PC-9 (cell line): ENCODE results near the gene ZDHHC14. TPM values are rescaled to one million over a fixed set of nuclear protein-coding genes. Genes with fewer than 3 reads are reported as not detected.
A peak's percentile ranks its signal among the peaks of the same experiment; 100 is the strongest.

Source experiments
- BruUV-seq: library from RNA; stranded (reverse); fragments of 400-500 nt; replicated peaks from 2 replicates; lab custom pipeline; 2021; lab: Mats Ljungman, UMichigan
- CTCF ChIA-PET: fragments of 300-600 bp; sonication (Branson Sonifier 250); formaldehyde crosslinking; loops from one replicate; lab custom pipeline; 2022; ENCODE audit warnings: antibody characterized with exemption; lab: Charles Lee
- POLR2A ChIA-PET: fragments of 300-600 bp; sonication (Branson Sonifier 250); formaldehyde crosslinking; loops from one replicate; lab custom pipeline; 2022; ENCODE audit warnings: antibody characterized with exemption; ENCODE audit not compliant: unreplicated experiment; lab: Charles Lee
- DNase-seq, 2 experiments: peaks; one replicate each; pipeline versions ENCODE4 v3.0.0 to v3.0.0-alpha.2; 2015 to 2022; ENCODE audit warnings: mixed read lengths in 1 of 2
- H2AFZ ChIP-seq: fragments of 200-600 bp; sonication (generic); 2 replicates; pipeline ENCODE4 v1.8.1; 2017; ENCODE audit warnings: antibody characterized with exemption
- H3F3A ChIP-seq: fragments of 200-600 bp; sonication (generic); 2 replicates; pipeline ENCODE4 v1.8.1; 2017; ENCODE audit warnings: antibody characterized with exemption, mild to moderate bottlenecking, low read depth; ENCODE audit not compliant: insufficient read depth
- H3K27ac ChIP-seq: fragments of 200-600 bp; sonication (generic); 2 replicates; pipeline ENCODE4 v1.6.1; 2016; ENCODE audit warnings: mixed run types
- H3K27me3 ChIP-seq: fragments of 200-600 bp; sonication (generic); 2 replicates; pipeline ENCODE4 v1.6.1; 2016; ENCODE audit warnings: low read depth, mixed run types; ENCODE audit not compliant: insufficient read depth
- H3K36me3 ChIP-seq: fragments of 200-600 bp; sonication (generic); 2 replicates; pipeline ENCODE4 v1.6.1; 2016; ENCODE audit warnings: low read depth, mixed run types
- H3K4me1 ChIP-seq: fragments of 200-600 bp; sonication (generic); replicated peaks from 2 replicates; pipeline ENCODE4 v1.6.1; 2016; ENCODE audit warnings: mixed run types; ENCODE audit not compliant: insufficient read depth
- H3K4me2 ChIP-seq: fragments of 200-600 bp; sonication (generic); 2 replicates; pipeline ENCODE4 v1.6.1; 2017; ENCODE audit warnings: mixed run types
- H3K4me3 ChIP-seq: fragments of 200-600 bp; sonication (generic); 2 replicates; pipeline ENCODE4 v1.6.1; 2016; ENCODE audit warnings: mixed run types
- H3K79me2 ChIP-seq: fragments of 200-600 bp; sonication (generic); 2 replicates; pipeline ENCODE4 v1.6.1; 2017; ENCODE audit warnings: low read depth, mixed run types
- H3K9me2 ChIP-seq: fragments of 200-600 bp; sonication (generic); 2 replicates; pipeline ENCODE4 v1.8.1; 2017; ENCODE audit warnings: mild to moderate bottlenecking; ENCODE audit not compliant: insufficient read depth
- H3K9me3 ChIP-seq: fragments of 200-600 bp; sonication (generic); 2 replicates; pipeline ENCODE4 v1.8.1; 2016; ENCODE audit warnings: low read depth; ENCODE audit not compliant: insufficient read depth
- H4K20me1 ChIP-seq: fragments of 200-600 bp; sonication (generic); 2 replicates; pipeline ENCODE4 v1.8.1; 2017; ENCODE audit not compliant: insufficient read depth
- CTCF ChIP-seq: fragments of 200-600 bp; sonication (generic); conservative IDR thresholded peaks from 2 replicates; pipeline ENCODE4 v1.6.1; 2017; ENCODE audit warnings: mixed run types, antibody characterized with exemption, mild to moderate bottlenecking, moderate library complexity
- EZH2 ChIP-seq: fragments of 200-600 bp; sonication (generic); IDR thresholded peaks from 2 replicates; pipeline ENCODE4 v1.8.0; 2017; ENCODE audit warnings: antibody characterized with exemption, low read depth
- intact Hi-C: fragments of 100-400 bp; cut with micrococcal nuclease; formaldehyde crosslinking; loops from one replicate; pipeline ENCODE4 v1.10.0; 2022; ENCODE audit not compliant: unreplicated experiment
- total RNA-seq: library from RNA; stranded (reverse); gene quantifications from 2 replicates; pipeline ENCODE4 v1.2.3, GENCODE V29; 2021

The ZDHHC14 gene
- total RNA-seq, 1 experiment from 2014 or later = 5.6 TPM

- no peak overlapping the region for H3K4me3 ChIP-seq
- no TSS peak for BruUV-seq
- DNase-seq = peak; percentile 28 to 87
- H3K27ac ChIP-seq = peak overlapping the region; percentile 49
- ChIA-PET CTCF (no interaction called here), POLR2A (interaction anchor here (0.5 to 0.6 kb wide), 3 partner anchors 24 to 641 kb away, joined by 3 to 8 read pairs (median 7); no protein-coding TSS in a partner anchor)
- H3K9me3 ChIP-seq = no peaks in the 10 kb centered on the region
- peaks cover 31% of the 10 kb centered on the region for H3K4me1 ChIP-seq
- no peak overlapping the region for H2AFZ ChIP-seq
- H3K9me2 ChIP-seq = no peaks in the 10 kb centered on the region
- peaks cover 10% of the 10 kb centered on the region; the same call in 1 of the 2 replicates for H3F3A ChIP-seq
- peak overlapping the region; percentile 66 for H3K4me2 ChIP-seq
- H3K36me3 ChIP-seq = no peaks in the 10 kb centered on the region
- TF ChIP-seq EZH2 (no peak), CTCF (no peak)
- H3K27me3 ChIP-seq = no peaks in the 10 kb centered on the region
- H4K20me1 ChIP-seq = no peaks in the 10 kb centered on the region; the same call in 1 of the 2 replicates
- intact Hi-C loops = no loop called here
- no peaks in the 10 kb centered on the region for H3K79me2 ChIP-seq
Observed at GRCh38 chr6:157428427-157429202, 47.6 kb downstream of the ZDHHC14 start.

GRCh38 chr6:157429248-157429647, 48.3 kb downstream of the ZDHHC14 start:
- Histone ChIP-seq H3K36me3 (no peaks in the 10 kb centered on the region), H4K20me1 (no peaks in the 10 kb centered on the region; the same call in 1 of the 2 replicates), H3K9me2 (no peaks in the 10 kb centered on the region), H3K9me3 (no peaks in the 10 kb centered on the region), H3K4me3 (no peak overlapping the region), H3K4me2 (peak overlapping the region; percentile 66; the same call in 1 of the 2 replicates), H3K27me3 (no peaks in the 10 kb centered on the region), H3K4me1 (peaks cover 31% of the 10 kb centered on the region), H3F3A (peaks cover 10% of the 10 kb centered on the region; the same call in 1 of the 2 replicates), H3K27ac (no peak overlapping the region), H3K79me2 (no peaks in the 10 kb centered on the region), H2AFZ (no peak overlapping the region)
- no peak for DNase-seq
- ChIA-PET POLR2A (no interaction called here), CTCF (no interaction called here)
- BruUV-seq = no TSS peak
- TF ChIP-seq CTCF (no peak), EZH2 (no peak)
- intact Hi-C loops = no loop called here

- Histone ChIP-seq H3K79me2 (no peaks in the 10 kb centered on the region), H2AFZ (no peak overlapping the region), H3K36me3 (no peaks in the 10 kb centered on the region), H3K9me3 (no peaks in the 10 kb centered on the region), H3K27ac (no peak overlapping the region), H3K27me3 (no peaks in the 10 kb centered on the region), H3K4me1 (peaks cover 31% of the 10 kb centered on the region), H3F3A (peaks cover 10% of the 10 kb centered on the region; the same call in 1 of the 2 replicates), H3K9me2 (no peaks in the 10 kb centered on the region), H3K4me2 (no peak overlapping the region), H3K4me3 (no peak overlapping the region), H4K20me1 (no peaks in the 10 kb centered on the region; the same call in 1 of the 2 replicates)
- ChIA-PET POLR2A (interaction anchor here (0.6 kb wide), 1 partner anchor 1689 kb away, joined by 11 read pairs; no protein-coding TSS in a partner anchor), CTCF (no interaction called here)
- no peak for TF ChIP-seq EZH2
- no peak for TF ChIP-seq CTCF
- no TSS peak for BruUV-seq
- intact Hi-C loops = no loop called here
- DNase-seq = no peak
Observed at GRCh38 chr6:157430834-157431233, 49.8 kb downstream of the ZDHHC14 start.
